ENCODE measurements around the gene ASPN. TPM values are rescaled to one million over a fixed set of nuclear protein-coding genes. Genes with fewer than 3 reads are reported as not detected.

ASPN gene
- total RNA-seq, 4 donors from 2014 or later: 1.4 to 4.2 (median 3.1) TPM

GRCh38 chr9:92509050-92509449 is 26.7 kb upstream of the ASPN start:
- ATAC-seq: no peak
- H3K27ac ChIP-seq: no peak overlapping the region
- no peak overlapping the region for H3K4me3 ChIP-seq
- no peaks in the 10 kb centered on the region for H3K27me3 ChIP-seq
- peaks cover 5% of the 10 kb centered on the region in 2 donors for H3K4me1 ChIP-seq
- TF ChIP-seq, protein P1, sequence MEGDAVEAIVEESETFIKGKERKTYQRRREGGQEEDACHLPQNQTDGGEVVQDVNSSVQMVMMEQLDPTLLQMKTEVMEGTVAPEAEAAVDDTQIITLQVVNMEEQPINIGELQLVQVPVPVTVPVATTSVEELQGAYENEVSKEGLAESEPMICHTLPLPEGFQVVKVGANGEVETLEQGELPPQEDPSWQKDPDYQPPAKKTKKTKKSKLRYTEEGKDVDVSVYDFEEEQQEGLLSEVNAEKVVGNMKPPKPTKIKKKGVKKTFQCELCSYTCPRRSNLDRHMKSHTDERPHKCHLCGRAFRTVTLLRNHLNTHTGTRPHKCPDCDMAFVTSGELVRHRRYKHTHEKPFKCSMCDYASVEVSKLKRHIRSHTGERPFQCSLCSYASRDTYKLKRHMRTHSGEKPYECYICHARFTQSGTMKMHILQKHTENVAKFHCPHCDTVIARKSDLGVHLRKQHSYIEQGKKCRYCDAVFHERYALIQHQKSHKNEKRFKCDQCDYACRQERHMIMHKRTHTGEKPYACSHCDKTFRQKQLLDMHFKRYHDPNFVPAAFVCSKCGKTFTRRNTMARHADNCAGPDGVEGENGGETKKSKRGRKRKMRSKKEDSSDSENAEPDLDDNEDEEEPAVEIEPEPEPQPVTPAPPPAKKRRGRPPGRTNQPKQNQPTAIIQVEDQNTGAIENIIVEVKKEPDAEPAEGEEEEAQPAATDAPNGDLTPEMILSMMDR (IDR thresholded peaks at IDR 0.05 in 4 of 5, conservative IDR thresholded peaks at IDR 0.05 in 1 of 5): no peak
- TF ChIP-seq POLR2A (IDR thresholded peaks at IDR 0.05): no peak
- in situ Hi-C loops (cut with MboI; ENCODE audit: low sequenced_read_pairs in 4 of 4): loop anchor here in 1 of 4 donors (25.0 kb wide), 1 partner anchor 103 kb away; no protein-coding TSS in a partner anchor
- intact Hi-C loops (cut with DNase I; ENCODE audit: low total_unique reads): loop anchor here (10.0 kb wide), 1 partner anchor 126 kb away; no protein-coding TSS in a partner anchor
- H3K36me3 ChIP-seq: no peaks in the 10 kb centered on the region
- no peak for DNase-seq
- H3K9me3 ChIP-seq: no peaks in the 10 kb centered on the region

DNA sequence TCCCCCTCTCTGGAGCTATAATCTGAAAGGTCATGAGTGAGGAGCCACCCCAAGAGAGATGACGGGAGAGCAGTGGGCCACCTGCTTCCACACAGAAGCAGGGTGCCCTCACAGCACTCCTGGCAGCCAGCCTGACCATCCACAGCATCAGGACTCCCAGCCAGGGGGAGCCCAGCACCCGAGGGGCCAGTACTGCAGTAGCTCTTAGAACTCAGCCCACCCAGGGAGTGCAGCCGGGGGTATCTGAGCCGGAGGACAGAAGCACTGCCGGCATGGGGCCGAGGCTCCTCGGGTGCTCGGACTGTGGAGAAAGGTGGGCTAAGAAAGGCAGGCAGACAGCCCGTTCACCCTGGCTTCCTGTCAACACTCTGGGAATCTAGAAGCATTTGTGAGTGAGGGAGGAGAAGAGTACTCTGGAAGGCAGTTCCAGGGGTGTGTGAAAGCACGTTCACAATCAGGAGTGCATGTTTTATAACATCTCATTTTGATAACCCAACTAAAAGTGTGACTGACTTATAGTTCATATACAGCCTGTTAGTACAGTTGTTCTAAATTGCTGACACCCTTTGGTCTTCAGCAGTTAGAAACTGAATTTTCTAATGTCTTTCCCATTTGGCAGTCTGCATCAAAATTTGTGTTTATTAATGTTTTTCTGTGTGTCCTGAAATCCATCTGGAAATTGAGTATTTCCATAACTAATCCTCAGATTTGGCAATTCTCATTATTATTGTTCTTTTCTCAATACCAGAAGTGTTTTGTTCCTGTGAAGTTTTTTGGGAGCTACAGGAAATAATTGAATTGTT is 25.9 kb upstream of the ASPN start:
- peak overlapping the region in 3 of 4 donors; percentile 6 to 18 (median 16) for H3K27ac ChIP-seq
- peaks cover 5% of the 10 kb centered on the region in 2 donors for H3K4me1 ChIP-seq
- H3K4me3 ChIP-seq: no peak overlapping the region
- H3K9me3 ChIP-seq: no peaks in the 10 kb centered on the region
- TF ChIP-seq, protein P1 (IDR thresholded peaks at IDR 0.05 in 4 of 5, conservative IDR thresholded peaks at IDR 0.05 in 1 of 5): no peak
- TF ChIP-seq POLR2A (IDR thresholded peaks at IDR 0.05): no peak
- in situ Hi-C loops (cut with MboI; ENCODE audit: low sequenced_read_pairs in 4 of 4) (loop anchor here in 1 of 4 donors (25.0 kb wide), 1 partner anchor 104 kb away; no protein-coding TSS in a partner anchor), intact Hi-C loops (cut with DNase I; ENCODE audit: low total_unique reads) (loop anchor here (10.0 kb wide), 1 partner anchor 127 kb away; no protein-coding TSS in a partner anchor)
- no peak for ATAC-seq
- H3K36me3 ChIP-seq: no peaks in the 10 kb centered on the region
- no peaks in the 10 kb centered on the region for H3K27me3 ChIP-seq
- DNase-seq: no peak

DNA sequence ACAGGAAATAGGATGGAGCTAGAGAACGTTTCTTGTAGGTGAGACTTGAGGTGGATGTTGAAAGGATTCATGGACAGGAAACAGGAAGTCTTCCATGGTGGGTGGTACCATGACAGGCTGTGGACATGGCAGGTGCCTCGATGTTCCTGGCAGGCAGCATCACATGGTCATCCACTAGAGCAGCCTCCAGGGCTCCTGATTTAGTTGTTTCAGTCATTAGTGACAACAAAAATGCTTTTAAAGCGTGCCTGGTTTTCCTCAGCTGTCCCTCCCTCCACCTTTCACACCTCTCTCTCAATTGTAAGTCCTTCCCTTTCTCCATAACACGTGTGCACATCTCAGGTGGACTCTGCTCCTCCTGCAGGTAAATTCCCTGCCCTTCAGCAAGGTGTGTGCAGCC is 25.2 kb upstream of the ASPN start:
- in situ Hi-C loops (cut with MboI; ENCODE audit: low sequenced_read_pairs in 4 of 4): loop anchor here in 1 of 4 donors (25.0 kb wide), 1 partner anchor 105 kb away; no protein-coding TSS in a partner anchor
- no peak for DNase-seq
- H3K36me3 ChIP-seq: no peaks in the 10 kb centered on the region
- no peak overlapping the region for H3K4me3 ChIP-seq
- H3K4me1 ChIP-seq: peaks cover 5% of the 10 kb centered on the region in 2 donors
- H3K27me3 ChIP-seq: no peaks in the 10 kb centered on the region
- intact Hi-C loops (cut with DNase I; ENCODE audit: low total_unique reads): loop anchor here (10.0 kb wide), 1 partner anchor 127 kb away; no protein-coding TSS in a partner anchor
- no peak for TF ChIP-seq POLR2A (IDR thresholded peaks at IDR 0.05)
- TF ChIP-seq, protein P1 (IDR thresholded peaks at IDR 0.05 in 4 of 5, conservative IDR thresholded peaks at IDR 0.05 in 1 of 5): no peak
- no peaks in the 10 kb centered on the region for H3K9me3 ChIP-seq
- no peak for ATAC-seq
- peak overlapping the region in 1 of 4 donors; percentile 18 for H3K27ac ChIP-seq

DNA sequence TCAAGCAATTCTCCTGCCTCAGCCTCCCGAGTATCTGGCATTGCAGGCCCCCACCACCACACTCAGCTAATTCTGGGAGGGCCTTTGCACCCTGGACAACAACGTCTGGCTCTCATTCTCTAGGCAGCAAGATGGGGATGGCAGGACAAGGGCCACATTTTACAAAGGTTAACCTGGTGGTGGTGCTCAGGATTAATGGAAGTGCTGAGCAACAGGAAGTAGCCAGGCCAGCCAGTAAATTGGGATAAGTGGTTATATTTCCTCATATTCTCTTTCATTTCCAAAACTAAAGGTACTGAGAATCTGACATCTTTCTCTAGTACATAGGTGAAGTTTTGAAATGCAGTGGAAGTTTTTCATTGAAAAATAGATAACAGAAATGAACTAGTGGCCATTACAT is 24.7 kb upstream of the ASPN start:
- H3K36me3 ChIP-seq: no peaks in the 10 kb centered on the region
- DNase-seq: no peak
- no peak overlapping the region for H3K27ac ChIP-seq
- peaks cover 6 to 9% of the 10 kb centered on the region in 2 donors for H3K4me1 ChIP-seq
- TF ChIP-seq, protein P1 (IDR thresholded peaks at IDR 0.05 in 4 of 5, conservative IDR thresholded peaks at IDR 0.05 in 1 of 5): no peak
- no peak for TF ChIP-seq POLR2A (IDR thresholded peaks at IDR 0.05)
- intact Hi-C loops (cut with DNase I; ENCODE audit: low total_unique reads): loop anchor here (10.0 kb wide), 1 partner anchor 128 kb away; no protein-coding TSS in a partner anchor
- H3K9me3 ChIP-seq: no peaks in the 10 kb centered on the region
- no peaks in the 10 kb centered on the region for H3K27me3 ChIP-seq
- no peak overlapping the region for H3K4me3 ChIP-seq
- no peak for ATAC-seq
- in situ Hi-C loops (cut with MboI; ENCODE audit: low sequenced_read_pairs in 4 of 4): loop anchor here in 1 of 4 donors (25.0 kb wide), 1 partner anchor 105 kb away; no protein-coding TSS in a partner anchor
